ENCODE measurements around the gene DAP.

DNA sequence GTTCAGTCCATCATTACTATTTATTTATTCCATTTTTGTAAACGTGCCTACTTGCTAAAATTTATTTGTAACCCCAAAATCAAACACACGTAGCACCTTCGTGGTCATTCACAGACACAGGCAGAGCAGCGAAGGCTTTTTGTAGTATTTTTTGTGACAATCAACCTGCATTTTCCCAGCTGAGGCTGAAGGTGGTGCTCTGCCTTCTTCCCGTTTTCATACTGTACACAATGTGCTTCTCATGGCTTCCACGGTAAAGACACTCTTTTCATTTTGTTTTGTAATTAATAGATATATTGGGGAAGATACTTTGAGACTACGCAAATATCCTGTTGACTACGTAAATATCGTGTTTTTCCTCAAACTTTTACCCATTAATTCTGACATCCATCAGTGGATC is 19.4 kb downstream of the DAP start:
- TF ChIP-seq, protein P1, sequence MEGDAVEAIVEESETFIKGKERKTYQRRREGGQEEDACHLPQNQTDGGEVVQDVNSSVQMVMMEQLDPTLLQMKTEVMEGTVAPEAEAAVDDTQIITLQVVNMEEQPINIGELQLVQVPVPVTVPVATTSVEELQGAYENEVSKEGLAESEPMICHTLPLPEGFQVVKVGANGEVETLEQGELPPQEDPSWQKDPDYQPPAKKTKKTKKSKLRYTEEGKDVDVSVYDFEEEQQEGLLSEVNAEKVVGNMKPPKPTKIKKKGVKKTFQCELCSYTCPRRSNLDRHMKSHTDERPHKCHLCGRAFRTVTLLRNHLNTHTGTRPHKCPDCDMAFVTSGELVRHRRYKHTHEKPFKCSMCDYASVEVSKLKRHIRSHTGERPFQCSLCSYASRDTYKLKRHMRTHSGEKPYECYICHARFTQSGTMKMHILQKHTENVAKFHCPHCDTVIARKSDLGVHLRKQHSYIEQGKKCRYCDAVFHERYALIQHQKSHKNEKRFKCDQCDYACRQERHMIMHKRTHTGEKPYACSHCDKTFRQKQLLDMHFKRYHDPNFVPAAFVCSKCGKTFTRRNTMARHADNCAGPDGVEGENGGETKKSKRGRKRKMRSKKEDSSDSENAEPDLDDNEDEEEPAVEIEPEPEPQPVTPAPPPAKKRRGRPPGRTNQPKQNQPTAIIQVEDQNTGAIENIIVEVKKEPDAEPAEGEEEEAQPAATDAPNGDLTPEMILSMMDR (optimal IDR thresholded peaks at IDR 0.05 in 1 of 3, IDR thresholded peaks at IDR 0.05 in 1 of 3, conservative IDR thresholded peaks at IDR 0.05 in 1 of 3; ENCODE audit: extremely low read depth in 1 of 3, insufficient read depth in 2 of 3, low read length in 3 of 3): peak in 1 of 3 experiments; percentile 15
- no peak for TF ChIP-seq EZH2 (IDR thresholded peaks at IDR 0.05; ENCODE audit: low read length)

All from keratinocyte (primary cell).